ENCODE results near the gene FAM234B. TPM values are rescaled to one million over a fixed set of nuclear protein-coding genes. Genes with fewer than 3 reads are reported as not detected.

FAM234B gene
- total RNA-seq, 1 experiment from 2014 or later: 11.4 TPM

DNA sequence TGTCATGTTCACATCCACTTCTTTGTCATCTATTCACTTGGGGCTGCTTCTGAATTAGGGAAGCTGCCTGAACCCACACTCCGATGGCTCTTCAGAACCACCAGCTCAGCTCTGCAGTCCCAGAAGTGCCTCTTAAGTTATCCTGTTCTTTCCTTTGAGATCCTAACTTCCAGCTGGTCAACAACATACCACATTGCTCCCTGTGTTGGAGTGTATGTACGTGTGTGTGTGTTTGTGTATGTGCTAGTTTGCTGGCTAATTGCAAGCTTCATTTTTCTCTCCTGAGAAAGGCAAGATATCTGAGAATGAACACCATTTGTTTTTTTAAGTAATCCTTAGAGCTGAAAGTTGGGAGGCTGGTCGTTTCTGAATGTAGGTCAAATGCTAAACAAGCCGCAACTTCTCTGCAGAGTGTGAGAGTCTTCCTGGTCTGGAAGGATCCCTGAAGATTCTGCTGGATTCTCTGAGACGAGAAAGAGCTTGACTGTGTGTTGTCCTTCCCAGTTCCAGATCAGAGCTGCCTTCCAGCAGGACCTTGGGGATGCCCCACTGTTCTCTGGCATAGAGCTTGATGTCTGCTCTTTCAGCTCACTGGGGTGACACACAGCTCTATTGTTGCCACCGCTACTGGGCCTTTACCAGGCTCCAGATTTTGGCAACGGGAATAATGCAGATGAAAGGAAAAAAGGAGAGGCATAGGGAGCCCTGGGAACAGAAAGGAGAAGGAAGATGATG lies 58.4 kb downstream of the FAM234B start:
- H3K4me1 ChIP-seq: peaks cover 40% of the 10 kb centered on the region
- H3K4me1 Mint-ChIP-seq (ENCODE audit: low read depth, unreplicated experiment): peaks cover 44% of the 10 kb centered on the region
- DNase-seq: no peak
- TF ChIP-seq, protein P1, sequence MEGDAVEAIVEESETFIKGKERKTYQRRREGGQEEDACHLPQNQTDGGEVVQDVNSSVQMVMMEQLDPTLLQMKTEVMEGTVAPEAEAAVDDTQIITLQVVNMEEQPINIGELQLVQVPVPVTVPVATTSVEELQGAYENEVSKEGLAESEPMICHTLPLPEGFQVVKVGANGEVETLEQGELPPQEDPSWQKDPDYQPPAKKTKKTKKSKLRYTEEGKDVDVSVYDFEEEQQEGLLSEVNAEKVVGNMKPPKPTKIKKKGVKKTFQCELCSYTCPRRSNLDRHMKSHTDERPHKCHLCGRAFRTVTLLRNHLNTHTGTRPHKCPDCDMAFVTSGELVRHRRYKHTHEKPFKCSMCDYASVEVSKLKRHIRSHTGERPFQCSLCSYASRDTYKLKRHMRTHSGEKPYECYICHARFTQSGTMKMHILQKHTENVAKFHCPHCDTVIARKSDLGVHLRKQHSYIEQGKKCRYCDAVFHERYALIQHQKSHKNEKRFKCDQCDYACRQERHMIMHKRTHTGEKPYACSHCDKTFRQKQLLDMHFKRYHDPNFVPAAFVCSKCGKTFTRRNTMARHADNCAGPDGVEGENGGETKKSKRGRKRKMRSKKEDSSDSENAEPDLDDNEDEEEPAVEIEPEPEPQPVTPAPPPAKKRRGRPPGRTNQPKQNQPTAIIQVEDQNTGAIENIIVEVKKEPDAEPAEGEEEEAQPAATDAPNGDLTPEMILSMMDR (IDR thresholded peaks at IDR 0.05; ENCODE audit: insufficient read depth in 1 of 2, low read depth in 1 of 2, low read length in 1 of 2, severe bottlenecking in 1 of 2, unreplicated experiment in 1 of 2): no peak
- intact Hi-C loops (cut with micrococcal nuclease; ENCODE audit: unreplicated experiment): no loop called here
- H3K4me3 Mint-ChIP-seq (ENCODE audit: unreplicated experiment): peak overlapping the region; percentile 75
- ChIA-PET CTCF (interaction anchor here (0.6 to 6.0 kb wide), 5 partner anchors 22 to 1038 kb away, joined by 3 to 68 read pairs (median 4); no protein-coding TSS in a partner anchor), POLR2A (interaction anchor here (0.6 to 1.5 kb wide), 4 partner anchors 23 to 316 kb away, joined by 3 to 5 read pairs (median 4); no protein-coding TSS in a partner anchor)
- no peaks in the 10 kb centered on the region for H3K9me3 ChIP-seq
- BruUV-seq (replicated peaks): no TSS peak
- no peaks in the 10 kb centered on the region for H3K27me3 ChIP-seq (replicated peaks; ENCODE audit: control insufficient read depth, insufficient read depth, low read length)
- H3K27me3 Mint-ChIP-seq (ENCODE audit: insufficient read depth, unreplicated experiment): no peaks in the 10 kb centered on the region
- peaks cover 6% of the 10 kb centered on the region for H3K36me3 Mint-ChIP-seq (ENCODE audit: insufficient read depth, unreplicated experiment)
- peak overlapping the region; percentile 81 for H3K27ac Mint-ChIP-seq (ENCODE audit: unreplicated experiment)
- no peak overlapping the region for H3K4me3 ChIP-seq (ENCODE audit: low read depth, low read length)
- no peaks in the 10 kb centered on the region for H3K9me3 Mint-ChIP-seq (ENCODE audit: unreplicated experiment)
- no peaks in the 10 kb centered on the region for H3K36me3 ChIP-seq (ENCODE audit: control insufficient read depth, insufficient read depth, low read length)

DNA sequence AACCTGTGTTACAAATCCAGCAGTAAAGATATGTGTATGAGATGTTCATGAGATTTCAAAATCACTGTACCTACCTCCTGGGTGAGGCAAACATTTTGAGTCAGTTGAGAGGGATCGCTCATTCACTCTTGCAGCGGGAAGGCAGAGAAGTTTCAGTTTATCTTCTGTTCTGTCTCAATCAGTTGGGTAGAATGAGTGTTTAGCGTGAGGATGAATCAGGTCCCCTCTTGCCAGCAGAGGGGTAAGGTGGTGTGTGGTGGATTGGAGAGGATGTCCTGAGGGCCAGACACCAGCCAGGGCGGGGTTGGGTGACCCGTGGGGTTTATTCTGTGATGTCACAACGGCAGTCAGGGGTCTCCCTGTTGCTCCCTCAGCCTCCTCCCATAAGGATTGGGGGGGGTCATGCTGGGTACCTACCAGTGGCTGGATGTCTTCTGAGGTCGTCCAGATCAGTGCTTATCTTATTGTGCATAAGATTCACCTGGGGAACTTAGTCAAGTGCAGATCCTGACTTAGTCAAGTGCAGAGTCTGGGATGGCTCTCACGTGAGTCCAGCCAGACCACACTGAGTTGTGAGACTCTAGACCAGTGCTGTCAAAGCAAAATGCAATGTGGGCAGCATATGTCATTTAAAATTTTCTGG lies 59.3 kb downstream of the FAM234B start, which contains the start of gene GSG1:
TSS of gene GSG1 (minus strand) at position 277 of the 643 bp plus-strand sequence. CDS start at position 122, 155 bp downstream.
- no TSS peak for BruUV-seq (replicated peaks)
- Histone ChIP-seq H3K4me1 (peaks cover 35% of the 10 kb centered on the region), H3K27me3 (replicated peaks; ENCODE audit: control insufficient read depth, insufficient read depth, low read length) (no peaks in the 10 kb centered on the region), H3K4me3 (ENCODE audit: low read depth, low read length) (no peak within 1 kb of the TSS), H3K36me3 (ENCODE audit: control insufficient read depth, insufficient read depth, low read length) (no peaks in the 10 kb centered on the region), H3K9me3 (0 out of 2 replicates have a peak, but pooled peaks cover 4% of the 10 kb centered on the region)
- peaks cover 35% of the 10 kb centered on the region for H3K4me1 Mint-ChIP-seq (ENCODE audit: low read depth, unreplicated experiment)
- TF ChIP-seq, protein P1 (IDR thresholded peaks at IDR 0.05; ENCODE audit: insufficient read depth in 1 of 2, low read depth in 1 of 2, low read length in 1 of 2, severe bottlenecking in 1 of 2, unreplicated experiment in 1 of 2): no peak
- H3K9me3 Mint-ChIP-seq (ENCODE audit: unreplicated experiment): peaks cover 6% of the 10 kb centered on the region
- CTCF ChIA-PET: interaction anchor here (6.0 kb wide), 1 partner anchor 108 kb away, joined by 68 read pairs; no protein-coding TSS in a partner anchor
- H3K27me3 Mint-ChIP-seq (ENCODE audit: insufficient read depth, unreplicated experiment): no peaks in the 10 kb centered on the region
- DNase-seq: no peak
- peak within 1 kb of the TSS; percentile 75 for H3K4me3 Mint-ChIP-seq (ENCODE audit: unreplicated experiment)
- H3K36me3 Mint-ChIP-seq (ENCODE audit: insufficient read depth, unreplicated experiment): peaks cover 3% of the 10 kb centered on the region
- intact Hi-C loops (cut with micrococcal nuclease; ENCODE audit: unreplicated experiment): no loop called here
- POLR2A ChIA-PET: interaction anchor here (0.6 to 0.9 kb wide), 2 partner anchors 22 to 24 kb away, joined by 3 to 4 read pairs; no protein-coding TSS in a partner anchor
- H3K27ac Mint-ChIP-seq (ENCODE audit: unreplicated experiment): peak within 1 kb of the TSS; percentile 81

DNA sequence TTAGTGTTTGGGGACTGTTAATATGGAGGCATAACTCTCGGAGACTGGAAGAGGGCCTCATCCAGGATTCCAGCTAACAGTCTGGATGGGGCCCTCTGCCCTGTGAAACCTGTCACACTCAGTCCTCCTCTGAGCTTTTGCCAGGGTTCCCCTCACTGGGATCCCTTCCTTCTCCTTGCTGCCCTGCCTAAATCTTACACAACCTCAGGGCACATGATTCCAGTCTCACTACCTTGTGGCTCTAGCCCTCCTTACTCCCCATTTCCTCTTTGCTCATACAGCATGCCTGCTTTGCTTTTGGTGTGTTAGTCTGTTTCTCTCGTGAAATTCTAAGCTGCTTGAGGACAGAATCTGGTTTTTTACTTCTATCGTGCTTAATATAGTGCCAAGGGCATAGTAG lies 60.2 kb downstream of the FAM234B start:
- BruUV-seq (replicated peaks): no TSS peak
- CTCF ChIA-PET: no interaction called here
- Mint-ChIP-seq H3K4me3 (ENCODE audit: unreplicated experiment) (no peak overlapping the region), H3K27ac (ENCODE audit: unreplicated experiment) (no peak overlapping the region), H3K4me1 (ENCODE audit: low read depth, unreplicated experiment) (peaks cover 26% of the 10 kb centered on the region), H3K9me3 (ENCODE audit: unreplicated experiment) (peaks cover 12% of the 10 kb centered on the region), H3K27me3 (ENCODE audit: insufficient read depth, unreplicated experiment) (no peaks in the 10 kb centered on the region), H3K36me3 (ENCODE audit: insufficient read depth, unreplicated experiment) (no peaks in the 10 kb centered on the region)
- intact Hi-C loops (cut with micrococcal nuclease; ENCODE audit: unreplicated experiment): no loop called here
- POLR2A ChIA-PET: no interaction called here
- peaks cover 26% of the 10 kb centered on the region for H3K4me1 ChIP-seq
- DNase-seq: no peak
- no peaks in the 10 kb centered on the region for H3K36me3 ChIP-seq (ENCODE audit: control insufficient read depth, insufficient read depth, low read length)
- H3K9me3 ChIP-seq: peaks cover 9% of the 10 kb centered on the region; the same call in 1 of the 2 replicates
- no peak overlapping the region for H3K4me3 ChIP-seq (ENCODE audit: low read depth, low read length)
- TF ChIP-seq, protein P1 (IDR thresholded peaks at IDR 0.05; ENCODE audit: insufficient read depth in 1 of 2, low read depth in 1 of 2, low read length in 1 of 2, severe bottlenecking in 1 of 2, unreplicated experiment in 1 of 2): no peak
- no peaks in the 10 kb centered on the region for H3K27me3 ChIP-seq (replicated peaks; ENCODE audit: control insufficient read depth, insufficient read depth, low read length)

Data from Caco-2 (cell line).